ENCODE data around the gene NECAB2.

- TF ChIP-seq, protein P1, sequence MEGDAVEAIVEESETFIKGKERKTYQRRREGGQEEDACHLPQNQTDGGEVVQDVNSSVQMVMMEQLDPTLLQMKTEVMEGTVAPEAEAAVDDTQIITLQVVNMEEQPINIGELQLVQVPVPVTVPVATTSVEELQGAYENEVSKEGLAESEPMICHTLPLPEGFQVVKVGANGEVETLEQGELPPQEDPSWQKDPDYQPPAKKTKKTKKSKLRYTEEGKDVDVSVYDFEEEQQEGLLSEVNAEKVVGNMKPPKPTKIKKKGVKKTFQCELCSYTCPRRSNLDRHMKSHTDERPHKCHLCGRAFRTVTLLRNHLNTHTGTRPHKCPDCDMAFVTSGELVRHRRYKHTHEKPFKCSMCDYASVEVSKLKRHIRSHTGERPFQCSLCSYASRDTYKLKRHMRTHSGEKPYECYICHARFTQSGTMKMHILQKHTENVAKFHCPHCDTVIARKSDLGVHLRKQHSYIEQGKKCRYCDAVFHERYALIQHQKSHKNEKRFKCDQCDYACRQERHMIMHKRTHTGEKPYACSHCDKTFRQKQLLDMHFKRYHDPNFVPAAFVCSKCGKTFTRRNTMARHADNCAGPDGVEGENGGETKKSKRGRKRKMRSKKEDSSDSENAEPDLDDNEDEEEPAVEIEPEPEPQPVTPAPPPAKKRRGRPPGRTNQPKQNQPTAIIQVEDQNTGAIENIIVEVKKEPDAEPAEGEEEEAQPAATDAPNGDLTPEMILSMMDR (IDR thresholded peaks at IDR 0.05; ENCODE audit: low read depth, low read length, poor library complexity, severe bottlenecking) = no peak
- no peak for TF ChIP-seq EZH2phosphoT487 (IDR thresholded peaks at IDR 0.05; ENCODE audit: borderline replicate concordance, low read length)
These were observed 6.4 kb downstream of the NECAB2 start for GRCh38 chr16:83974475-83974874.

All from DOHH2 (cell line).